NCI-H2196 treated with DMSO at 0.1 percent for 48 hours (cell line): ENCODE results near the gene NPAS3.

ENCODE experiments used
- DNase-seq: peaks from one replicate; lab custom pipeline; 2025; ENCODE audit not compliant: unreplicated experiment; lab: John Stamatoyannopoulos, UW

The NPAS3 gene

DNA sequence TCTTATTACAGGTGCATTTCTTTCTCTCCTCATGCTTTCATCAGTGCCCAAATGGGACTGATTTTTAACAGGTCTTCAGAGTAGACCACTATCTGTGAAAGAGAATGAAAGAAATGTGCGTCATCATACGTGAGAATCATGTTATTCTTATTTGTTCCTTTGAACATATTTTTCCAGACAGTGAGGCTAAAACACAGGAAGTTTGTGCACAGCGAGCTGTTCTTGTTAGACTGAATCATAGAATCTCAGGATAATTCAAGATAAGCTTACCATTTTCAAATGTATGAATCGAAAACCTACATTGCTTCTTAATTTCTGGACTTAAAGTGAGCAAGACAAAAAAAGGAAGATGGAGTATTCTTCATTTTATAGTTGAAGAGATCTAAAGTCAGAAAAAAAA, 629.1 kb downstream of the NPAS3 start:
- DNase-seq, result no peak

DNA sequence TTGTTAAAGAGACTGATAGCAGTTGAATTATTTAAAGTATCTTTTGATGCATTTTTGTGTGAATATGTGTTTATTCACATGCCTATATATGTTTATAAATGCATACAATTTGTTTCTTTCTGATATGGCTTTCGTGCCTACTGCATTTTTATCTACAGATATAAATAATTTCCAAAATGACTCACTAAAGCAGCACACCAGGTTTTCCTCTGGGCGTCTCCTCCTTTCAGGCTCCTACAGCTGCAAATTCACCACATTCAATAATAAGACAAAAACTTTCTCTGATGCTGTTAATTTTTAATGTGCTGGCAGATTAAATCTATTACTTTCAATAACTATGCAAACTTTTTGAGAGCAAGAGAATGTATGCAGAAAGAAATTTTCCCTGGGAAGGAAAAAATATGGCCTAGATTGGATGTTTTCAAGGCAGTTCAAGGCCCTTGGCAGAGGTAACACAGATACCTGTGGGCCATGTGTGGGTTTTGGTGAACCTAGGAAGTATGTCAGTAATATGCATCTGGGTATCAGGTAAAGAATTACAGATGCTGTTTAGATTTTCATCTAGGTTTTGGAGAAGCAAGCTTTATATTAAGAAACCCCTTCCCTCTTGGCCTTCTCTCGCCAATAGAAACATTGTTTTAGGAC, 630.4 kb downstream of the NPAS3 start:
- no peak for DNase-seq

DNA sequence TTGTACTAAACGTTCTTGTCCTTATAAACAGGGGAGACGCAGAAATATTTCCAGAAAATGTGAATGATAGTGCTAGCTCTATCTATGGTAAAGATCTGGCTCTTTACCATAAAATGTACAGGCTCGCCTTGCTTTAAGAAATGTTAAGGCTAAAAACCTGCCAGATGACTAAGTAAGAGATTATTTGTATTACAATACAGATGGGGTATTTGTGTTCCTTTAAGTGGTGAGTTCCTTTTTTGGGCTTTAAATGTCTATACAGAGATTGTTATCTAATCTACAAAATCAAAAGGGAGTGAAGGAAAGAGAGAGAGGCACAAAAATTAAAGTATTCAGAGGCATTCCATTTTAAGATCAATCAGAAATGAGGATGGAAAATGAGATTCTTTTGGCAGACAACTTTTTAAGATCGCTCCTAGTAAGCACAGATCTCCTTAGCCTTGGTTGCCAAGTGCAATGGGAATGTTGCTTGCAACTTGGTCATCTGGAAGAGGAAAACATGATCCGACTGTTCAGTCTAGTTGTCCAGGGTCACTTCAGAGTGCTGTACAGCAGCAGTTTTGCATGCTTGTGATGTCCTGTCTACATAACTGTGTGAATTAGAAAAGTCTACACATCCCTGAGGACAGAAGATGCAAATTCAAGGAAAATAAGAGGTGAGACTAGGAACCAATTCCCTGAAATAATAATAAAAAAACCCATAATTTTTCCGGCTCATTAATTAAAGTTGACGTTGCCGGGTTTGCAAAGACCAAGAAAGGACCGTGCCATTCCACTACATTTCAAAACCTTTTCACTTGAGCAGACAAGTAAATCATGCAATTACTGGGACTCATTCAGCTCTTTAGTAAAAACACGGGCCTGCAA, 631.4 kb downstream of the NPAS3 start:
- DNase-seq, result no peak

DNA sequence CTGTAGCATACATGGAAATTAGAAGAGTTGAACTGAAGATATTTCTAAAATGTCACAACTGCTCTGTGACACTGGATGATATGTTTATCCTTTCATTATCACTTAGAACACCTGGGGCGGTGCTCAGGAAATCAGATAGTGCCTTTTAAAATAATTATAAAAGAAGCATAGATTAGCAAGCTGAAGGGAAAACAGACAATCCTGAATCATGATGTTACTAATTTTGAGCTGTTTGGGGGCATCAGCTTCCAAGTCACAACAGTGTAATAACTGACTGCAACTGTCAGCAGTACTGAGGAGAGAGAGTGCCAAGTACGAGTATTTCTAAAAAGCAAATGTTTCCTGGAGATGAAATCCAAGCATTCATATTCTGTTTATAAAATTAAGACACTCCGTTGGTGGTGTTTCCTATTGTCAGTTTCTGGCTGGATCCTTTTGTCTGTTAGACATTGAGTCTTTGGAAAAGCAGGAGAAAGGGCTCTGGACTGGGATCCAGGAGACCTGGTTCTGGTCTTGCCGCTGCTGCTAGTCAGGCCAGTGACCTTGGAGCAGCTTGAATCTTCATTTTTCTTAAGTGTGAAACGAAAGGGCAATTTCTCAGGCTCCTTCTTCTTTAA, 632.1 kb downstream of the NPAS3 start:
- DNase-seq, result no peak

DNA sequence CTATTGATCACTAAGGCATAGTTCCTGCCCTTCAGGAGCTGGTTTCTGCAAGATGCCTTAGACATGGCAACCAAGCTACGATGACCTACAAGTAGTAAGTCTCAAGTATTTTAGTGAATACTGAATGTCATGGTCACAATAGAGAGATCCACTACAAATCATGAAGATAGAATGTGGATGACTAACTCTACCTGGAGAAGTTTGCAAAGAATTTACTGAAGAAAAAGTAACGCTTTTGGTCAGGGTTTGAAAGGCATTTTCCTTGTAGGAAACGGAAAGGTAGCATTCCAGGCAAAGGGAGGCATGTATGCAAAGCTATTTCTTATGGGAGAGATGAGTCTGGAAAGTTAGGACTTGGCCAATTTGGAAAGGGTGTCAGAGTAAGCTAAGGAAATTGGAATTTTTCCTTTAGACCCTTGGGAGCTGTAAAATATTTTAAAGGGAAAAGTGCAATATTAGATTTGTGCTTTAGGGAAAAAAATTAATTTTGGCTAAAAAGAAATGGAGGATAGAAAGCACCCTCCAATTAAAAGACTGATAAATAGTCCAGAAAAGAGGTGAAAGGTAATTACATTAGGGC, 634.7 kb downstream of the NPAS3 start:
- DNase-seq, result no peak

DNA sequence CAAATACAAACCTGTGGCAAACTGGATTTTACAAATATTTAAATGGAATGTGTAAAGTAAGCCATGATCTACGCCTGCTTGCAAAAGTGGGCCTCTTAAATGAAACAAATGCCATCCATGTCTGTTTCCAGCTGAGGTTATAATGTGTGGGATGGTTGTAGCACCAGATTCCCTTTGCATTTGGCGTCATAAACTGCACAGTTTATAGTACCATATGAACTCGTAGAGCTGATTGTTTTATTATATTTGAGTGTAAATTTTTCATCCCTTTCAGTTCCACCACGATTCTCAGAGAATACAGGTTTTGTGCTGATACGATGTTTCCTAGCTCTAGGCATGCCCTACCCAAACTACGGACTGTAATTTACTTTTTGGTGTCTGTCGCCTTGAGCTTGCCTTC, 637.3 kb downstream of the NPAS3 start:
- no peak for DNase-seq

DNA sequence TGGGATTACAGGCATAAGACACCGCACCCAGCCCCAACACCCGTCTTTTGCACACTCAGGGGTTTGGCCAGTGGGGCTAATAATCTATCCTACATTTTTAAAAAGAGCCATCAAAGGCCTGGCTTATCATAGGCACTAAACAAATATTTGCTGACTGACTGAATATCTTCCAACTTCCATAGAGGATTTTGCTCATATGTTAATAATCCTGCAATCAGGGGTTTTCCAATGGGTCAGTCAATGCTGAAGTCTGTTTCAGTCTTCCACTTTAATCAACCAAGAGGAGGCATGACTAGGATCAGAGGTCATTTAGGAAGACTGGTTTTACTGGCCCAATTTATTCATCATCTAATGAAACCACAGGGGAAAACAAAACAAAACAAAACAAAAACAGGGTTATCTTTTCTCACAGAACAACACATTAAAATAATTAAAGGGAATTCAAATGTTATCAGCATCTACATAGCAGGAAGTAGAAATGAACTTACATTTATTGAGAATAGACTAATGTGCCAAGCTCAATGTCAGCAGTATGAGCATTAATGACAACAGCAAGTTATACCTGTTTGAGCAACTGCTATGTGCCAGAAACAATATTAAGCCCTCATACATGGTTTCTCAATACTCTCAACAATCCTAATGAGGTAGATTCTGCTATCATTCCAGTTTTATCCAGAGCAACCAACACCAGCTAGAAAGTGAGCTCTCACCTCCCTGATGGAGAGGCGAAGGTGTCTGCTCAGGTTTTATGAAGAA, 640.0 kb downstream of the NPAS3 start:
- no peak for DNase-seq

DNA sequence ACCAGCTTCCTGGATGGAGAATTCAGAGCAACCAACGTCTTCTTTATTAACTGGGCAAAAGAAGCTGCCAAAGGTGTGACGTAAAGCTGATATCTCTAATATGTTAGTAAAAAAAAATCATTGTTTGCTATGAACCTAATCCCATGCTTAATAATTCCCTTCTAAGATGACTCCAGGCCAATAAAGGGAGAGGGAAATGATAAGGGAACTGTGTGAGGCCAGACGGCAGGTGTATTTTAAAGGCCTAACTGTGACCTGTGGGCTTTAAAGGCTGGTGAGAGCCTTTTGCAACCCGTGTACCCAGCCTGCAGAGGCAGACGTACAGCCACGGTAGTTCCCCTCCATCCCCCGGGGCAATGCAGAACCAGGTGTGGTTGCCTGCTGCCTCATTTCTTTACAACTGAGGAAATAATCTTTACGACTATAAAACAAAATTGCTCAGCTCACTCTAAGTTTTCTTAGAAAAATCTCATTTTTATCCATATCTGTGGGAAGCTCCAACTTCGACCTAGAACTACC, 641.6 kb downstream of the NPAS3 start:
- DNase-seq, result no peak

DNA sequence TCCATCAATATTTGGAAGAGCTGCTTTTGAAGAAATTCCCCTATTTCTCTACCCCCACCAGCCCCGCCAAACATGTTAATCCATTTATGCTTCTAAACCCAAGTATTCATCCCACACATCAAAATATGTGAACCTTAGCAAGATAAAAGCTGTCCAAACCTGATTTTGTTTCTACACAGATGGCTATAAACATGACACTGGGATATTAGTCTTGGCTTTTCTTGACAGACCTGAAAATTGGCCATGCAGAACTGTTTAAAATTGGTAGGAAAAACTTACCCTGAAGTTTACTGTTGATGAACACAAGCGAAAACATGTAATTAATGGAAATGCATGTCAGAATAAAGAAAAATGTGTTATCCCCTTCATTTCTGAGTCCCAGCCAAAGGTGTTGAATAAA, 642.2 kb downstream of the NPAS3 start:
- DNase-seq, result no peak

DNA sequence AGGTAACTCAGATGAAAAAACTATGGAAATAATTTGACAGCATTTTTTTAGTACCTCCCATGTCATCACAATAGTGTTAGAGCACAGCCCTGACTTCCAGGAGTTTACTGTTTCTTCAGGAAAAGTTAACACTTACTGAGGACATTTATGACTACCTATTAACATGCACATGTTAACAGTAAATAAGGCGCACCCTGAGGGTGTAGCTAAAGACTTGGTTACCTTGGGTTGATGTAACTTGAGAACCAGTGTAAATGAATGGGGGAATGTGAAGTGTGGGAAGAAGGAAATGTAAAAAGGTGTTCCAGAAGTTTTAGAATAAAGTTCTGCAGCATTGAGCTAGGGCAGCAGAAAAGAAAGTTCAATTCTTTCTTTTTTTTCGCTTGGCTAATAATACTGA, 646.0 kb downstream of the NPAS3 start:
- no peak for DNase-seq

DNA sequence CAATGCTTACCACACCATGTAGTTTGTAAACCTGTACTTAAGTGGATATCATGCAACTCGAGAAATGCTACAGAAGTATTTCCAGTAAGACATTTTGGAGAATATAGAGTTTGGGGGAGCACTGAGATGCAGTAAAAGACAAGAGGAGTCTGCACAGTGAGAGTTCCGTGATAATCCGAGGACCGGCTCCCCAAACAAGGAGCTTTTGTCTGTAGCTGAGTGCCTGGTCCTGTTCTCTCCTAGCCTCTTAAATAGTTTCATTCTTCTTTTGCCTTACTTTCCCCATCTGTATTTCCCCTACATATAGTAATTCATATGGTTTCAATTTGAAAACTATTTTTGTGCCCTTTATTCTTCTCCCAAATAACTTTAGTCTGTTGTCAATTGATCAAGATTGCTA, 648.1 kb downstream of the NPAS3 start:
- DNase-seq, result no peak

DNA sequence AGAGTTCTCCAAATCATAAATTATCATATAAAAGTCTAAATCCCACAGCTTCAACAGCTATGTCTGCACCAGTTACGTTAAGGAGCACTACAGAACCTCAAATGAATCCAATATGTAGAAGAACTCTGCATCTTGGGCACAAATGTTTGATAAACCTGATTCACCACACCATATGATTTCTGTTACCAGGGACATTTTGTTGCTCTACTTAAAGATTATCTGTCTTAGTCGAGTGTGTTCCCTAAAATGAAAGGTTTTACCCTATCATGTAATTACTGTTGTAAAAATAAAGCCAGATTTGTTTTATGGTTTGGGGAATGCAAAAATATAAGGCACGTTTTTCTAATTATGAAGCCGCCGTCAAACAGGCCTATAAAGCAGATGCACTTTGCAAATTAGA, 649.1 kb downstream of the NPAS3 start:
- DNase-seq, result no peak

DNA sequence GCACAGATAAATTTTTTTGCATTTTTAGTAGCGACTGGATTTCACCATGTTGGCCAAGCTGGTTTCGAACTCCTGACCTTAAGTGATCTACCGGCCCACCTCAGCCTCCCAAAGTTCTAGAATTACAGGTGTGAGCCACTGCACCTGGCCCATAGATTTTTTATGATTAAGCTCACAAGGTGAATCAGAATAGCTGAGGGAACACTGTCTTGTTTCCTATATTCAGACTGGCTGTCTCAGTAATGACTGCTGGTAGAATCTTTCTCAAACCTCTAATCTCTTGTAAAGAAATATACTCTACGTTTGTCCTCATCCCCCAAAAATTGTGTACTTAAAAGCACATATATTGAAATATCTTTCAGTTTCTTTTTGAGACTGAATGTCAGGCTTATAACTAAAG, 650.1 kb downstream of the NPAS3 start:
- no peak for DNase-seq

DNA sequence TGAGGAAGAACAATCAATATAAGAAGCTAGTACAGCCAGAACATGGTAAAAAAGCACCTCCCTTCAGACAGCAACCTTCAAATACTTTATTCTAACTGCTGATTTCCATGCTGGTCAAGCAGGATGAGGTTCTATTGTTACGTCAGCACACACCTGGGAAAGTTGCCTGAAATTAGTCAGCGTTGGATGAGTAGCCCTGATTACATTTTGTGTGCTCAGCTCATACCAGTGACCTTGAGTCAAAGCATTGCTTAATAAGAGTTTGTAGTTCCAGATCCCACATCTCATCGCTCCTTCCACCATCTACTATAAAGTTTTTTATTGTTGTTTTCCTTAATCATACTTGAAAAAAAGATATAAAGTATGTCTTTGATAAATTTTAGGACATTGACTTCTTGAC, 650.7 kb downstream of the NPAS3 start:
- DNase-seq, result no peak

DNA sequence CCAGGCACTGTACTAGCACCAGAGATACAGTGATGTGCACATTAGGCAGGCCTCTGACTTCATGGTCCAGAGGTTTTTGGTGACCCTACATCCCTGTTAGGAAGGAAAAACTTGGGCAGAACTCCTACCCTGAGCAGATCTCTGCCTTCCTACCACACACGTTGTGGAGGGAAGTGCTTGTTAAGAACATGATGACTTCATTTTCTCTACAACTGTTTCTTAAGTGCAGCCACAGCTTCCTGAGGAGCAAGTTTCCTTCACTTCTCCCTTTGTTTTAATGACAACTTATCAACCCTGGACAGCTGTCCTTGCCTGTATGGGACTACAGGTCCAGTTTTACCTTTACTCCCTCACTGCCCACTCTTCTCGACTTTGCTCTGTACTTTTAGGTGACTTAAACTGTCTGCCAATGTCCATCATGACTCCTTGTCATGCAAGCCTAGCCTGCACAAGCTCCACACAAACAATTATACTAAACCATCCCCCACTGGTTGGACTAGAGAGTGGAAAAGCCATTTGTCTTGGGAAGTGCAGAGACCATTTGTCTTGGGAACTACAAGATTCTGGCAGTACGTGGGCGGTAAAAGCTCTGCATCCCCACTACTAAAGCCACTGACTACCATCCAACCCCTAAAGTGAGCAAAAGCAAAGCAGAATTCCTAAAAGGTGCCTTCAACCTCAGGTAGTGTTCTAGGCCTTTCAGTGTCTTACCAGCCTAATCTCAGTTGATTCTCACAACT, 652.4 kb downstream of the NPAS3 start:
- DNase-seq, result no peak

DNA sequence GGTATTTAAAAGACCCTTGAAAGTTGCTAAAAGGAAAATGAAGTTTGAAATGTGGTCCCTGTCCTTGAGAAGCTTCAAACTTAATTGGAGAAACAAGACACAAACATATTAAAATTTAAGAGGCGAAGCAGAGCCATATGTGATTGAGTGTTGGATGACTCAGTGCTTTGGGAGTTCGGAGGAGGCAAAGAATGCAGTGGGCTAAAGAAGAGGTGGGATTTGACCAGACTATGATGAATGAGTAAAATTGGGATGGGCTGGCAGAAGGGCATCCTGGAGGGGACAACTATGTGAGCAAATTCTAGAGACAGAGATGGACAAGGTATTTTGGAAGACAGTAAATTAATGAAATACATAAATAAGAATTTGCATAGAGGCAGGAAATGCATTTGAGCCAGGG, 653.6 kb downstream of the NPAS3 start:
- DNase-seq, result no peak

DNA sequence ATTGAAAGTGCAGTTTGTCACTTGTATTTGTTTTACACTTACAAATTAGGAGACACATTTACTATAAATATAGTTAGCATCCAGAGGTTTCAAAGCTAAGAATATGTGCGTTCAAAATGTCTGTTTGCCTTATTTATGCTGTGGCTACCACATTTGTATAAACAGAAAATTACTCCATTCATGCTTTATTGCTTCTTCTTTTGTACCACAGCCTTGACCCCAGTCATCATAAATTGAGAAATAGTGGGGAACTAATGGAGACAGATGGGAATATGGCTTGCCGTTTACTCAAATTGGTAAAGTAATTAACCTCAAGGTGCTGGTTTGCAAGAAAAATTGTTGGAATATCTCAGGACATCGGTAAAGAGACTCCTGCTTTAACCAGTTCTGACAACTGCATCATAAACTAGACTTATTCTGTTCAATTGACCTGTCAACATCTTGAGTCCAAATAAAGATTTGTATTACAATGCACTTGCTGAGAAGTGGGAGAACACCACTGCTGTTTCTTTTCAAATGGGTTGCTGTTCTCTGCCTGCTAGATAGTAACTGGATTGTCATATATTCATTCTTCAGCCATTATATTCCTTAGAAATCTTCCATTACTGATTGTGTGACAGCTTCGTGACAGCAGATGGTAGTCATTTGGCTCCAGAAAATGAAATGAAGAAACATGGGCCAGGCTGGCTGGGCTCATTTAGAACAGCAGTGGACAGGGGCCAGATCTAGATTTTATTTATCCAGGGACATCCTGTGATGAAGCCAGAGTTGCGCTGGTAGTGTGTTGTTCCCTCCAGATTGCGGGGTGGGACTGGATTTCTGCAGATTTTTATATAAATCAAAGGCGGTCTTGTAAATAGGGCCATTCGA, 657.8 kb downstream of the NPAS3 start:
- no peak for DNase-seq

DNA sequence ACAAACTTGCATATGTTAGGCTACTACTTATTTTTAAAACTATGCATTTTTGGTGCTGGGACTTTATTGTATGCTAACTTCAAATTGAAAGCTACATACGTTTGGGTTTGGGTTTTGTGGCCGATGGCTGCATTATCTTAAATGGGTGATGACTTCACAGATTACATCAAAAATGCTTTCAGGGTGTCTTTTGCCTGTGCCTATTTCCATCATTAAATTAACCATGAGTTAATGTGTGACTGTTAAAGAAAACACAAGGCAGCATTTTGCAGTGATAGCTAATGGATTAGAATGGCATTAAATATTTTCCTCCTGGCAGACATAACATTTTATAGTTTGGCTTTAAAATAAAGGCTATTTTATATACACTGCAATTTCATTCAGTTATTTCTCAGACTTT, 659.9 kb downstream of the NPAS3 start:
- no peak for DNase-seq

DNA sequence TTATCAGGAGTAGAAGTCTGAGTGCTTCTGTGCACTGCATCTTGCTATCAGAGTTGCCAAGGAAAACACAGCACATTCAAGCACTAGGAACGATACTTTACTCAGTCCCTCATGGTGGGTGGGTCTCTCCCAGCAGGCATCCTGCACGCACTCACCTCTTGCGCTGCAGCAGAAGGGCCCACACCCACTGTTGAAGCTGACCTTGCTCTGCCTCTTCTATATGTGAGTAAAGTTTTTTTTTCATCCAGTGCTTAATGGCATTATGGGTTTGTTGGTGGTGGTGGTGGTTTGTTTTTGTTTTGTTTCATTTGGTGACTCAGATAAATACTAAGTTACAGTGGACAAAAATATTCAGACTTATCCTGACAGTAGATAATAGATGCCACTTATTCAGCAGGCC, 663.7 kb downstream of the NPAS3 start:
- no peak for DNase-seq
